Keratinocyte (primary cell): ENCODE measurements around the gene RAB13. TPM values are rescaled to one million over a fixed set of nuclear protein-coding genes. Genes with fewer than 3 reads are reported as not detected.
"Not testable (repeated sequence)": the region's sequence is repeated elsewhere in the genome, so short reads cannot be mapped to it uniquely, and the experiment has no call there.

Experiments used
- DNase-seq: peaks from one replicate; pipeline ENCODE4 v3.0.0-alpha.2; 2011; ENCODE audit warnings: low read depth, missing footprints, low spot score
- FAIRE-seq: peaks from 2 replicates; lab custom pipeline; 2011; peaks lifted over from hg19 to GRCh38; lab: Jason Lieb, UNC
- H2AFZ ChIP-seq: 2 replicates; pipeline ENCODE4 v1.6.0; 2012; ENCODE audit warnings: low read length, control low read depth, inconsistent platforms; ENCODE audit not compliant: control insufficient read depth
- H3K27ac ChIP-seq: 2 replicates; pipeline ENCODE4 v1.5.1; 2011; ENCODE audit warnings: low read length; ENCODE audit not compliant: control insufficient read depth, insufficient read depth
- H3K27me3 ChIP-seq: 3 replicates; pipeline ENCODE4 v1.6.0; 2011; ENCODE audit warnings: low read length; ENCODE audit not compliant: control insufficient read depth, insufficient read depth; ENCODE audit errors: extremely low read depth
- H3K36me3 ChIP-seq, 2 experiments: 2 replicates in 1 of 2; 3 replicates in 1 of 2; pipeline ENCODE4 v1.5.1; 2011; ENCODE audit warnings: low read length in 2 of 2, mild to moderate bottlenecking in 1 of 2; ENCODE audit not compliant: control insufficient read depth in 2 of 2, insufficient read depth in 2 of 2; ENCODE audit errors: extremely low read depth in 1 of 2
- H3K4me1 ChIP-seq: 3 replicates; pipeline ENCODE4 v1.5.1; 2011; ENCODE audit warnings: low read length; ENCODE audit not compliant: control insufficient read depth, insufficient read depth; ENCODE audit errors: extremely low read depth
- H3K4me2 ChIP-seq: 3 replicates; pipeline ENCODE4 v1.6.0; 2011; ENCODE audit warnings: low read depth, low read length; ENCODE audit not compliant: control insufficient read depth, insufficient read depth; ENCODE audit errors: extremely low read depth
- H3K4me3 ChIP-seq, 3 experiments: fragments of 200-600 bp in 1 of 3; sonication (generic) in 1 of 3; 2 replicates in 2 of 3; 3 replicates in 1 of 3; pipeline ENCODE4 v1.5.1; 2011 to 2016; ENCODE audit warnings: low read length in 3 of 3, mild to moderate bottlenecking in 3 of 3, control low read depth in 2 of 3, inconsistent platforms in 1 of 3, low read depth in 1 of 3, mixed read lengths in 1 of 3, mixed run types in 1 of 3, moderate library complexity in 1 of 3; ENCODE audit not compliant: control insufficient read depth in 2 of 3, insufficient read depth in 2 of 3; ENCODE audit errors: extremely low read depth in 1 of 3
- H3K79me2 ChIP-seq: 2 replicates; pipeline ENCODE4 v1.6.0; 2012; ENCODE audit warnings: low read length; ENCODE audit not compliant: control insufficient read depth, insufficient read depth
- H3K9ac ChIP-seq: 3 replicates; pipeline ENCODE4 v1.6.0; 2011; ENCODE audit warnings: low read length; ENCODE audit not compliant: control insufficient read depth, insufficient read depth; ENCODE audit errors: extremely low read depth
- H3K9me1 ChIP-seq: 3 replicates; pipeline ENCODE4 v1.6.0; 2011; ENCODE audit warnings: low read length; ENCODE audit not compliant: control insufficient read depth, insufficient read depth; ENCODE audit errors: extremely low read depth
- H3K9me3 ChIP-seq: 2 replicates; pipeline ENCODE4 v1.5.1; 2012; ENCODE audit warnings: low read depth, low read length; ENCODE audit not compliant: control insufficient read depth
- H4K20me1 ChIP-seq: 3 replicates; pipeline ENCODE4 v1.6.0; 2011; ENCODE audit warnings: low read length; ENCODE audit not compliant: control insufficient read depth, insufficient read depth; ENCODE audit errors: extremely low read depth
- EZH2 ChIP-seq: IDR thresholded peaks from one replicate; pipeline ENCODE4 v1.6.1; 2012; ENCODE audit warnings: inconsistent platforms, mild to moderate bottlenecking, low read length, moderate library complexity
- dilution Hi-C: fragments of 300-500 bp; cut with MboI; formaldehyde crosslinking; loops from one replicate; pipeline ENCODE4 v1.7.0; 2020; ENCODE audit warnings: low sequenced_read_pairs; ENCODE audit not compliant: extremely low pct_ligation_motif_present
- polyA plus RNA-seq, 5 experiments: library from polyadenylated mRNA; depleted of rRNA in 3 of 5; stranded (reverse) in 3 of 5; stranded (forward) in 1 of 5; unstranded in 1 of 5; fragments of >200 nt; gene quantifications; 1 replicate in 1 of 5; 2 replicates in 3 of 5; 3 replicates in 1 of 5; pipeline versions ENCODE4 v1.2.1 to v1.2.3, GENCODE V29; 2011 to 2012; ENCODE audit warnings: missing spikeins in 2 of 5, low read depth in 1 of 5, low replicate concordance in 1 of 5
- TF ChIP-seq, protein P1 (sequence below), 3 experiments: IDR thresholded peaks in 1 of 3; conservative IDR thresholded peaks in 1 of 3; optimal IDR thresholded peaks in 1 of 3; 2 replicates in 2 of 3; 3 replicates in 1 of 3; pipeline versions ENCODE3 to v1.5.1; 2011; ENCODE audit warnings: low read length in 3 of 3, mild to moderate bottlenecking in 3 of 3, moderate library complexity in 2 of 3, control low read depth in 1 of 3, inconsistent platforms in 1 of 3; ENCODE audit not compliant: insufficient read depth in 2 of 3; ENCODE audit errors: extremely low read depth in 1 of 3

The RAB13 gene
- polyA plus RNA-seq, 1 donor (not counting 4 experiments of a cell fraction or from before 2014, with no cell fraction given), result 87.1 TPM

DNA sequence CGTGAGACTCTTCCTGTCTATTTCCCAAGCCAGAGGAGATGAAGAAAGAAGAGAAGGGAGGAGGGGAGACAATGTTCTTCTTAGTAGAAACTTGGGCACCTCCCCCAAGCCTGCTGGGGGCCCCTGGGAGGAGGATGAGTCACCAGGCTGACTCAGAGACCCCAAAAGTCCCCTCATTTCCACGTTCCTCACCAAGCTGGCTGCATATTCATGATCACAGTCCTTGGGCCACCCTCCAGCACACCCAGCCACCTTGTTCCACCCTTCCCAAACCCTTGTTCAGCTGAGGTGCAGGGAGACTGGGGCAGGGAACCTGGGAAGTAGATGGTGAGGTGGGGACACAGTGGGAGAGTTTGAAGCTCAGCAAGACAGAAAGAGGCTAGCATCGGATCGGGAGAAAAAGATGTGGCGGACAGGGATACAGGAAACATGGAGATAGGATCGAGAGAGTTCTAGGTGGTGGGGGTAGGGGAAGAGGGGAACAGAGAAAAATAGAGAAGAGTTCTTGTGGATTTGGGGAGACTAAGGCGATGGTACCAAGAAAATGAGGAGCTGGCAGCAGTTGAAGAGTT, 712 bp downstream of the RAB13 start:
- Histone ChIP-seq H3K9ac (peak overlapping the region; percentile 85), H4K20me1 (no peaks in the 10 kb centered on the region), H3K27ac (peak overlapping the region; percentile 79), H3K27me3 (no peaks in the 10 kb centered on the region), H3K4me2 (peak overlapping the region; percentile 99), H3K79me2 (peaks cover 7% of the 10 kb centered on the region), H3K4me3 (peak overlapping the region; percentile 76 to 93 (median 92)), H3K36me3 (peaks cover 0 to 9% of the 10 kb centered on the region in 2 experiments), H3K4me1 (peaks cover 15% of the 10 kb centered on the region), H2AFZ (peak overlapping the region; percentile 88), H3K9me3 (no peaks in the 10 kb centered on the region), H3K9me1 (no peaks in the 10 kb centered on the region)
- no peak for FAIRE-seq
- dilution Hi-C loops, result no loop called here
- TF ChIP-seq EZH2, result no peak
- TF ChIP-seq, protein P1, sequence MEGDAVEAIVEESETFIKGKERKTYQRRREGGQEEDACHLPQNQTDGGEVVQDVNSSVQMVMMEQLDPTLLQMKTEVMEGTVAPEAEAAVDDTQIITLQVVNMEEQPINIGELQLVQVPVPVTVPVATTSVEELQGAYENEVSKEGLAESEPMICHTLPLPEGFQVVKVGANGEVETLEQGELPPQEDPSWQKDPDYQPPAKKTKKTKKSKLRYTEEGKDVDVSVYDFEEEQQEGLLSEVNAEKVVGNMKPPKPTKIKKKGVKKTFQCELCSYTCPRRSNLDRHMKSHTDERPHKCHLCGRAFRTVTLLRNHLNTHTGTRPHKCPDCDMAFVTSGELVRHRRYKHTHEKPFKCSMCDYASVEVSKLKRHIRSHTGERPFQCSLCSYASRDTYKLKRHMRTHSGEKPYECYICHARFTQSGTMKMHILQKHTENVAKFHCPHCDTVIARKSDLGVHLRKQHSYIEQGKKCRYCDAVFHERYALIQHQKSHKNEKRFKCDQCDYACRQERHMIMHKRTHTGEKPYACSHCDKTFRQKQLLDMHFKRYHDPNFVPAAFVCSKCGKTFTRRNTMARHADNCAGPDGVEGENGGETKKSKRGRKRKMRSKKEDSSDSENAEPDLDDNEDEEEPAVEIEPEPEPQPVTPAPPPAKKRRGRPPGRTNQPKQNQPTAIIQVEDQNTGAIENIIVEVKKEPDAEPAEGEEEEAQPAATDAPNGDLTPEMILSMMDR (optimal IDR thresholded peaks at IDR 0.05 in 1 of 3, IDR thresholded peaks at IDR 0.05 in 1 of 3, conservative IDR thresholded peaks at IDR 0.05 in 1 of 3; ENCODE audit: extremely low read depth in 1 of 3, insufficient read depth in 2 of 3, low read length in 3 of 3), result no peak
- DNase-seq, result no peak

DNA sequence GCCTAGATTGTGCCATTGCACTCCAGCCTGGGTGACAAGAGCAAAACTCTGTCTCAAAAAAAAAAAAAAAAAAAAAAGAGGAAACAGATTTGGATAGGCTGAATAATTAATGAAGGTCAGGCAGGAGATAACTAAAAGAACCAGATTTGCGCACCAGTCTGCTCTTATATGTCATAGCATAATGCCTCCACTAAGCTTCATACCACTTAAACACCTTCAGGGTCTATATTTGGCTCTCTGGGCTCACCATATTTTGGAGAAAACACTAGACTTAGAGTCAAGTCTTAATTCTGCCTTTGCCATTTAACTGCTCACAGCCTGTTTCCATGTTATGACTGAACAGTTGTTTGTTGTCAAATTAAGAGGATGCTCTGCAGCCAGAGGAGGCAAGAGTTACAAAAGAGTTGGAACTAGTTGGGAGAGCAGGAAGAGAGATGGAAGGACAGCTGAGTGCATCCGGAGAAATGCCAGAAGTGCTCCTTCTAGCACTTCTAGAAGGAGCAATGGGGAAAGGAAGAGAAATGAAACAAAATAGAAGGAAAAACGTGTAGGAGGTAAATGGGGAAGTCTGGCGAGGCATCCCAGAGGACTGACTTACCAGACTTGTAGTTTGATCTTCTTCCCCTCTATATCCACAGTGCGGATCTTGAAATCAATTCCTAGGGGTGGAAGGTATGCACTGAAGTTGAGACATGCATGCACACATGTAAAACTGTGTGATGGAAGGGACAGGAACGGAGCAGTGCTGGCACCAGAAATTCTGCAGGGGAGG, 1.8 kb downstream of the RAB13 start:
- Histone ChIP-seq H3K9me1 (no peaks in the 10 kb centered on the region), H3K27me3 (no peaks in the 10 kb centered on the region), H3K4me1 (peaks cover 15% of the 10 kb centered on the region), H3K27ac (no peak overlapping the region), H3K4me2 (no peak overlapping the region), H3K9me3 (no peaks in the 10 kb centered on the region), H4K20me1 (no peaks in the 10 kb centered on the region), H3K9ac (no peak overlapping the region), H3K4me3 (no peak overlapping the region), H3K36me3 (peaks cover 0 to 9% of the 10 kb centered on the region in 2 experiments), H2AFZ (no peak overlapping the region), H3K79me2 (peaks cover 7% of the 10 kb centered on the region)
- DNase-seq (no peak), FAIRE-seq (no peak)
- no peak for TF ChIP-seq EZH2
- TF ChIP-seq, protein P1 (optimal IDR thresholded peaks at IDR 0.05 in 1 of 3, IDR thresholded peaks at IDR 0.05 in 1 of 3, conservative IDR thresholded peaks at IDR 0.05 in 1 of 3; ENCODE audit: extremely low read depth in 1 of 3, insufficient read depth in 2 of 3, low read length in 3 of 3), result no peak
- dilution Hi-C loops, result no loop called here

DNA sequence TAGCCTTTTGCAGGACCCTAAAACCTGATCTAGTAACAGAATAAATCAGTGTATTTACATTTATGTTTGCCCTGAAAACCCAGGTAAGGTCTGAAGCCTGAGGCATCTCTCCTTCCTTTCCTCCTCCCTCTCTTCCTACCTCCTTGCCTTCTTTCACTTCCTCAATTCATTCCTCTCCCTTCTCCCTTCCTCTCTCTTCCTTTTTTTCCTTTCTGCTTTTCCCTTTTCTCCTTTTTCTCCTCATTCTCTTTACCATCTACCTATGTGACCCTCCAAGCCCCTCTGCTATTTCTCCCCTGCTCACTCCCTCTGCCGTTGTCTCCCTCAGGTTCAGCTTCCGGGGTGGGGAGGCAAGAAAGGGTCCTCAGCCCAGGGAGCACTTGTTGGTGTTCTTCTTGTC, 4.4 kb downstream of the RAB13 start:
- FAIRE-seq, H3K4me3 ChIP-seq, H3K4me2 ChIP-seq, H3K36me3 ChIP-seq, dilution Hi-C loops, H3K27ac ChIP-seq, DNase-seq, H4K20me1 ChIP-seq, H2AFZ ChIP-seq, H3K9me3 ChIP-seq, H3K27me3 ChIP-seq, H3K9me1 ChIP-seq, H3K9ac ChIP-seq: not testable (repeated sequence)
- Histone ChIP-seq H3K79me2 (peaks cover 13% of the 10 kb centered on the region), H3K4me1 (peaks cover 17% of the 10 kb centered on the region)
